Heart left ventricle (tissue), 16 donors: ENCODE measurements around the gene CDH8. TPM values are rescaled to one million over a fixed set of nuclear protein-coding genes. Genes with fewer than 3 reads are reported as not detected.

Experiments
- ATAC-seq, 4 donors: fragments of 200-7000 bp; cut with Tn5 transposase; one replicate each; pipeline ENCODE4 v1.9.1; 2020 to 2022; ENCODE audit warnings: moderate library complexity in 4 of 4, mild to moderate bottlenecking in 3 of 4, moderate number of reproducible peaks in 1 of 4
- DNase-seq, 5 donors: peaks; one replicate each; pipeline ENCODE4 v3.0.0-alpha.2; 2020
- H3K27ac ChIP-seq, 12 donors: fragments of 200-600 bp; sonication (generic) in 4 of 12; one replicate each; pipeline versions ENCODE4 v1.5.0 to v1.8.0; 2016 to 2022; ENCODE audit warnings: mild to moderate bottlenecking in 2 of 12
- H3K27me3 ChIP-seq, 9 donors: fragments of 200-600 bp; sonication (generic) in 2 of 9; one replicate each; pipeline versions ENCODE4 v1.5.1 to v1.8.0; 2016 to 2022; ENCODE audit warnings: mild to moderate bottlenecking in 3 of 9
- H3K36me3 ChIP-seq, 9 donors: fragments of 200-600 bp; sonication (generic) in 2 of 9; one replicate each; pipeline versions ENCODE4 v1.5.0 to v1.8.0; 2018 to 2022; ENCODE audit warnings: mild to moderate bottlenecking in 2 of 9
- H3K4me1 ChIP-seq, 12 donors: fragments of 200-600 bp; sonication (generic) in 4 of 12; one replicate each; pipeline versions ENCODE4 v1.5.0 to v1.8.0; 2016 to 2022; ENCODE audit warnings: mild to moderate bottlenecking in 3 of 12
- H3K4me3 ChIP-seq, 12 donors: fragments of 200-600 bp; sonication (generic) in 4 of 12; one replicate each; pipeline versions ENCODE4 v1.5.0 to v1.8.0; 2017 to 2022; ENCODE audit warnings: mild to moderate bottlenecking in 9 of 12, moderate library complexity in 4 of 12
- H3K9me3 ChIP-seq, 12 donors: fragments of 200-600 bp; sonication (generic) in 4 of 12; one replicate each; pipeline versions ENCODE4 v1.5.0 to v1.8.0; 2016 to 2022; ENCODE audit warnings: mild to moderate bottlenecking in 1 of 12
- CTCF ChIP-seq, 12 donors: fragments of 200-600 bp; sonication (generic) in 4 of 12; IDR thresholded peaks; one replicate each; pipeline versions ENCODE4 v1.5.0 to v1.8.0; 2018 to 2022; ENCODE audit warnings: antibody characterized with exemption in 12 of 12, mild to moderate bottlenecking in 5 of 12
- POLR2A ChIP-seq, 2 donors: fragments of 450-650 bp; IDR thresholded peaks; one replicate each; pipeline ENCODE4 v1.6.1; 2017; ENCODE audit warnings: antibody characterized with exemption in 2 of 2, mild to moderate bottlenecking in 2 of 2, moderate library complexity in 2 of 2
- WGBS, 4 donors: extraction: QIAGEN DNeasy Blood & Tissue Kit in 2 of 4; methylation state at CpG; one replicate each; pipeline versions ENCODE4 v1.1.5 to v1.1.7; 2013 to 2018; 5-methylcytosine and 5-hydroxymethylcytosine counted together
- intact Hi-C, 10 donors: fragments of 100-400 bp; cut with DNase I; formaldehyde crosslinking; loops; one replicate each; pipeline versions ENCODE4 v1.11.1 to v1.14.2; 2022
- polyA plus RNA-seq, 2 donors: library from polyadenylated mRNA; stranded (reverse); fragments of 200-250 nt; gene quantifications; one replicate each; pipeline ENCODE4 v1.2.3, GENCODE V29; 2013
- total RNA-seq, 9 donors: library from RNA; depleted of rRNA in 2 of 9; stranded (reverse); fragments of >200 nt in 2 of 9; fragmentation: NEBNext Ultra II Directional in 3 of 9; extraction: Animal tissue kit (Norgen Biotek cat#: 25700) in 3 of 9; gene quantifications; one replicate each; pipeline versions ENCODE4 v1.1.0 to v1.2.4, GENCODE V29; 2016 to 2023
- donor health status: ischemic (EF 13 %, LVEDD 7.1; RV severe dilation, severe dysfunction).
- donor health status: healthy with polysubstance abuse.
- donor health status: DM: no; HTN: yes; CAD: no.
- donor health status: DM: no; HTN: no; CAD: no.
- donor health status: ischemic (EF 25% LVEDD 6.9; RV normal size, moderate dysfunction).
- donor health status: ischemic (EF 25% LVEDD 5.7; RV mildly dilated, moderate dysfunction).
- donor health status: healthy.
- donor health status: DM: yes; HTN: yes; CAD: no.
- donor health status: ischemic (EF 35%, LVEDD 5.7; RV mildly dilated, moderate dysfunction).
- donor health status: nonischemic (EF 11% LVEDD 7.7; RV severe dilation, severe dysfunction).
- donor health status: DM: yes; HTN: yes; CAD: no.
- donor health status: PGD.
- donor health status: ischemic (EF 29% LVEDD 5.4; RV normal size, mild dysfunction).
- donor health status: nonischemic (EF 23%, LVEDD 6.1; RV moderate dilation, normal function).

Gene CDH8
- total and polyA plus RNA-seq, 11 donors: 0.01 to 1.3 (median 0.37) TPM; not detected in 4

- DNase-seq: peak in 2 of 5 donors; percentile 24 to 29
- Histone ChIP-seq H3K36me3 (no peaks in the 10 kb centered on the region), H3K9me3 (peaks cover 0 to 4% (median 0%) of the 10 kb centered on the region in 12 donors), H3K27me3 (no peaks in the 10 kb centered on the region), H3K4me3 (no peak overlapping the region), H3K4me1 (no peaks in the 10 kb centered on the region), H3K27ac (no peak overlapping the region)
- intact Hi-C loops: loop anchor here in 1 of 10 donors (10.0 kb wide), 1 partner anchor 57 kb away; no protein-coding TSS in a partner anchor
- TF ChIP-seq CTCF (IDR thresholded peaks at IDR 0.05) (no peak), POLR2A (IDR thresholded peaks at IDR 0.05) (no peak)
- WGBS, 4 donors: 53 to 74% (median 63%) methylated on average over 4 of the region's 4 CpGs
- ATAC-seq: peak in 2 of 4 donors; percentile 38 to 52
Measured at GRCh38 chr16:61887903-61888302, 148.3 kb downstream of the CDH8 start.

- TF ChIP-seq CTCF (IDR thresholded peaks at IDR 0.05): no peak
- no peak for TF ChIP-seq POLR2A (IDR thresholded peaks at IDR 0.05)
- peaks cover 0 to 4% (median 0%) of the 10 kb centered on the region in 12 donors for H3K9me3 ChIP-seq
- WGBS, 4 donors: 62 to 70% (median 65%) methylated on average over 6 of the region's 6 CpGs
- no peaks in the 10 kb centered on the region for H3K4me1 ChIP-seq
- no peak overlapping the region for H3K27ac ChIP-seq
- intact Hi-C loops: loop anchor here in 1 of 10 donors (10.0 kb wide), 1 partner anchor 59 kb away; no protein-coding TSS in a partner anchor
- no peaks in the 10 kb centered on the region for H3K36me3 ChIP-seq
- ATAC-seq (no peak), DNase-seq (no peak)
- H3K4me3 ChIP-seq: no peak overlapping the region
- no peaks in the 10 kb centered on the region for H3K27me3 ChIP-seq
Measured at GRCh38 chr16:61885343-61885742, 150.9 kb downstream of the CDH8 start.

GRCh38 chr16:61879306-61879705 lies 156.9 kb downstream of the CDH8 start:
- TF ChIP-seq POLR2A (IDR thresholded peaks at IDR 0.05) (no peak), CTCF (IDR thresholded peaks at IDR 0.05) (no peak)
- ATAC-seq: no peak
- no peaks in the 10 kb centered on the region for H3K36me3 ChIP-seq
- intact Hi-C loops: no loop called here
- H3K4me3 ChIP-seq: no peak overlapping the region
- no peaks in the 10 kb centered on the region for H3K4me1 ChIP-seq
- H3K9me3 ChIP-seq: peaks cover 0 to 2% (median 0%) of the 10 kb centered on the region in 12 donors
- no peak for DNase-seq
- WGBS, 4 donors: 83 to 88% (median 84%) methylated on average over 3 of the region's 3 CpGs
- no peak overlapping the region for H3K27ac ChIP-seq
- H3K27me3 ChIP-seq: no peaks in the 10 kb centered on the region

- Histone ChIP-seq H3K4me1 (no peaks in the 10 kb centered on the region), H3K27ac (no peak overlapping the region), H3K36me3 (no peaks in the 10 kb centered on the region), H3K9me3 (peaks cover 0 to 2% (median 0%) of the 10 kb centered on the region in 12 donors), H3K27me3 (no peaks in the 10 kb centered on the region), H3K4me3 (no peak overlapping the region)
- intact Hi-C loops: no loop called here
- no peak for DNase-seq
- TF ChIP-seq POLR2A (IDR thresholded peaks at IDR 0.05) (no peak), CTCF (IDR thresholded peaks at IDR 0.05) (no peak)
- WGBS, 4 donors: 54 to 98% (median 92%) methylated on average over 1 of the region's 1 CpG
- ATAC-seq: no peak
Measured at GRCh38 chr16:61877436-61877835, 158.8 kb downstream of the CDH8 start.
